K562 (cell line): ENCODE data around the gene ADIPOR1. TPM values are rescaled to one million over a fixed set of nuclear protein-coding genes. Genes with fewer than 3 reads are reported as not detected.
"Not testable (repeated sequence)": the region's sequence is repeated elsewhere in the genome, so short reads cannot be mapped to it uniquely, and the experiment has no call there.

Experiments used
- ATAC-seq: fragments of 200-7000 bp; cut with Tn5 transposase; 3 replicates; pipeline ENCODE4 v1.9.1; 2020; ENCODE audit warnings: moderate library complexity
- BruUV-seq: library from RNA; stranded (reverse); fragments of 400-500 nt; replicated peaks from 2 replicates; lab custom pipeline; 2021; lab: Mats Ljungman, UMichigan
- CTCF ChIA-PET: fragments of 300-600 bp; formaldehyde crosslinking; extraction: SDS; loops from one replicate; lab custom pipeline; 2021; ENCODE audit warnings: low intra/inter-chr PET ratio; lab: Yijun Ruan, JAX
- POLR2A ChIA-PET: fragments of 300-600, 350-650 bp; sonication (Branson Sonifier 250); formaldehyde crosslinking; extraction: SDS; loops from one replicate; lab custom pipeline; 2021; ENCODE audit warnings: antibody characterized with exemption, inconsistent platforms; lab: Yijun Ruan, JAX
- DNase-seq, 4 experiments: peaks; one replicate each; pipeline versions ENCODE4 v3.0.0 to v3.0.0-alpha.2; 2011 to 2018; ENCODE audit warnings: low spot score in 3 of 4, mixed read lengths in 3 of 4; ENCODE audit errors: extremely low read depth in 1 of 4
- FAIRE-seq: peaks from 2 replicates; lab custom pipeline; 2011; peaks lifted over from hg19 to GRCh38; lab: Jason Lieb, UNC
- H2AFZ ChIP-seq: 2 replicates; pipeline ENCODE4 v1.6.0; 2011; ENCODE audit warnings: low read depth, low read length, control low read depth, inconsistent platforms
- H3K27ac ChIP-seq: fragments of 200-600 bp; 3 replicates; pipeline ENCODE4 v1.8.0; 2011; ENCODE audit warnings: low read depth, mild to moderate bottlenecking, control low read depth, inconsistent platforms, low read length, moderate library complexity, mixed read lengths; ENCODE audit errors: extremely low read depth
- H3K27me3 ChIP-seq, 2 experiments: fragments of 300-600 bp in 1 of 2; 2 replicates in 1 of 2; 3 replicates in 1 of 2; pipeline versions ENCODE4 v1.6.0 to v1.8.0; 2011; ENCODE audit warnings: inconsistent platforms in 2 of 2, low read length in 2 of 2, mild to moderate bottlenecking in 1 of 2, mixed read lengths in 1 of 2, moderate library complexity in 1 of 2; ENCODE audit not compliant: control insufficient read depth in 2 of 2, insufficient read depth in 2 of 2
- H3K36me3 ChIP-seq: fragments of 300-600 bp; 3 replicates; pipeline ENCODE4 v1.8.0; 2011; ENCODE audit warnings: mild to moderate bottlenecking, low read length, inconsistent platforms; ENCODE audit not compliant: control insufficient read depth, insufficient read depth
- H3K4me1 ChIP-seq, 2 experiments: fragments of 200-600 bp in 1 of 2; replicated peaks in 1 of 2; 2 replicates in 1 of 2; 3 replicates in 1 of 2; pipeline versions ENCODE4 v1.5.1 to v1.8.0; 2011; ENCODE audit warnings: inconsistent platforms in 2 of 2, low read length in 2 of 2, mild to moderate bottlenecking in 1 of 2, mixed read lengths in 1 of 2, moderate library complexity in 1 of 2; ENCODE audit not compliant: control insufficient read depth in 2 of 2, insufficient read depth in 2 of 2
- H3K4me2 ChIP-seq: 2 replicates; pipeline ENCODE4 v1.6.1; 2011; ENCODE audit warnings: low read length, control low read depth, inconsistent platforms, mixed read lengths; ENCODE audit not compliant: insufficient read depth
- H3K4me3 ChIP-seq: fragments of 200-600 bp; sonication (generic), shearing (Covaris generic); 2 replicates; pipeline ENCODE4 v1.5.1; 2016; ENCODE audit warnings: control low read depth, inconsistent platforms
- H3K79me2 ChIP-seq: fragments of 200-600 bp; 3 replicates; pipeline ENCODE4 v1.8.0; 2011; ENCODE audit warnings: low read length, inconsistent platforms; ENCODE audit not compliant: control insufficient read depth, insufficient read depth
- H3K9ac ChIP-seq, 2 experiments: 2 replicates each; pipeline versions ENCODE4 v1.6.0 to v1.6.1; 2011; ENCODE audit warnings: low read depth in 2 of 2, low read length in 2 of 2, control low read depth in 1 of 2, inconsistent platforms in 1 of 2, mild to moderate bottlenecking in 1 of 2, mixed read lengths in 1 of 2; ENCODE audit not compliant: insufficient read depth in 1 of 2
- H3K9me1 ChIP-seq: one replicate; pipeline ENCODE4 v1.6.0; 2011; ENCODE audit warnings: inconsistent platforms, mild to moderate bottlenecking, low read length, moderate library complexity; ENCODE audit not compliant: control insufficient read depth, insufficient read depth
- H3K9me3 ChIP-seq: replicated peaks from 2 replicates; pipeline ENCODE4 v1.5.1; 2011; ENCODE audit warnings: low read depth, low read length, inconsistent platforms; ENCODE audit not compliant: control insufficient read depth, insufficient read depth
- H4K20me1 ChIP-seq: replicated peaks from 2 replicates; pipeline ENCODE4 v1.6.1; 2011; ENCODE audit warnings: low read length, inconsistent platforms, mixed read lengths; ENCODE audit not compliant: control insufficient read depth, insufficient read depth
- CEBPB ChIP-seq: fragments of 450-650 bp; IDR thresholded peaks from 2 replicates; pipeline ENCODE4 v1.6.1; 2016; ENCODE audit warnings: missing genetic modification characterization, missing compliant biosample characterization
- CEBPG ChIP-seq, 3 experiments: fragments of 200-800 bp in 1 of 3; sonication (Bioruptor generic) in 1 of 3; sonication (generic) in 1 of 3; formaldehyde crosslinking in 1 of 3; IDR thresholded peaks in 2 of 3; conservative IDR thresholded peaks in 1 of 3; 2 replicates each; pipeline versions ENCODE4 v1.6.1 to v1.8.0; 2016 to 2022; ENCODE audit warnings: missing compliant biosample characterization in 2 of 3, missing genetic modification characterization in 2 of 3, mild to moderate bottlenecking in 1 of 3, missing genetic modification reagents in 1 of 3
- MBD2 ChIP-seq: sonication (generic); IDR thresholded peaks from 2 replicates; pipeline ENCODE4 v1.6.1; 2016; ENCODE audit warnings: low read depth, borderline replicate concordance
- MEIS2 ChIP-seq: fragments of 450-650 bp; IDR thresholded peaks from 2 replicates; pipeline ENCODE4 v1.6.1; 2014; ENCODE audit warnings: mild to moderate bottlenecking; ENCODE audit not compliant: partially characterized antibody
- WGBS: fragments of 100-300 bp; shearing (Covaris generic); methylation state at CpG from one replicate; pipeline ENCODE4 v1.1.6; 2016; ENCODE audit warnings: low coverage, mixed read lengths; ENCODE audit not compliant: insufficient coverage; ENCODE audit errors: missing lambda C conversion rate; 5-methylcytosine and 5-hydroxymethylcytosine counted together
- in situ Hi-C: fragments of 300-500 bp; cut with MboI; formaldehyde crosslinking; loops from 4 replicates; pipeline ENCODE4 v1.15.0; 2018; ENCODE audit warnings: inconsistent platforms, mixed read lengths
- intact Hi-C: fragments of 100-400 bp; cut with micrococcal nuclease; formaldehyde crosslinking; loops from 2 replicates; pipeline ENCODE4 v1.14.2; 2022
- polyA plus RNA-seq, 8 experiments: library from polyadenylated mRNA; depleted of rRNA in 4 of 8; stranded (reverse) in 5 of 8; unstranded in 3 of 8; fragments of >200 nt; fragmentation: Nextera tagmentation in 2 of 8; fragmentation: Illumina TruSeq in 1 of 8; extraction: Ambion mirVana in 2 of 8; extraction: Trizol in 1 of 8; gene quantifications; 2 replicates each; pipeline versions ENCODE4 v1.2.1 to v1.2.3, GENCODE V29; 2011 to 2014; ENCODE audit warnings: inconsistent platforms in 1 of 8, missing spikeins in 1 of 8
- total RNA-seq, 7 experiments: library from RNA; depleted of rRNA in 6 of 7; stranded (reverse); fragments of >200 nt in 6 of 7; fragmentation: Illumina TruSeq in 2 of 7; extraction: Trizol in 2 of 7; gene quantifications; 2 replicates each; pipeline versions ENCODE4 v1.2.1 to v1.2.3, GENCODE V29; 2011 to 2021; ENCODE audit warnings: low replicate concordance in 1 of 7

Gene ADIPOR1
- total and polyA plus RNA-seq, 9 of the 15 experiments (the other 6 are each of a cell fraction or from before 2014, with no cell fraction given): 29.0 to 217 (median 100) TPM

- H3K27ac ChIP-seq: no peak overlapping the region
- TF ChIP-seq MEIS2: peak; percentile 62
- TF ChIP-seq MBD2: no peak
- H3K9ac ChIP-seq: no peak overlapping the region
- 27% methylated on average over 7 of the region's 7 CpGs for WGBS
- no peaks in the 10 kb centered on the region for H3K36me3 ChIP-seq
- no peaks in the 10 kb centered on the region for H3K9me1 ChIP-seq
- DNase-seq (no peak), FAIRE-seq (no peak), ATAC-seq (no peak)
- H3K27me3 ChIP-seq: no peaks in the 10 kb centered on the region
- H4K20me1 ChIP-seq: no peaks in the 10 kb centered on the region
- in situ Hi-C loops (no loop called here), intact Hi-C loops (no loop called here)
- peaks cover 5 to 9% of the 10 kb centered on the region in 2 experiments; a peak in 3 of 5 replicates for H3K4me1 ChIP-seq
- no peak overlapping the region for H2AFZ ChIP-seq
- ChIA-PET POLR2A (interaction anchor here (0.7 to 2.4 kb wide), 4 partner anchors 10 to 551 kb away, joined by 3 to 8 read pairs (median 4); no protein-coding TSS in a partner anchor), CTCF (interaction anchor here (0.6 kb wide), 1 partner anchor 200 kb away, joined by 3 read pairs; no protein-coding TSS in a partner anchor)
- H3K9me3 ChIP-seq: no peaks in the 10 kb centered on the region
- no TSS peak for BruUV-seq
- no peak overlapping the region for H3K4me3 ChIP-seq
- no peak overlapping the region for H3K4me2 ChIP-seq
- no peaks in the 10 kb centered on the region for H3K79me2 ChIP-seq
These were observed 29.1 kb upstream of the ADIPOR1 start for GRCh38 chr1:202987255-202987654.

DNA sequence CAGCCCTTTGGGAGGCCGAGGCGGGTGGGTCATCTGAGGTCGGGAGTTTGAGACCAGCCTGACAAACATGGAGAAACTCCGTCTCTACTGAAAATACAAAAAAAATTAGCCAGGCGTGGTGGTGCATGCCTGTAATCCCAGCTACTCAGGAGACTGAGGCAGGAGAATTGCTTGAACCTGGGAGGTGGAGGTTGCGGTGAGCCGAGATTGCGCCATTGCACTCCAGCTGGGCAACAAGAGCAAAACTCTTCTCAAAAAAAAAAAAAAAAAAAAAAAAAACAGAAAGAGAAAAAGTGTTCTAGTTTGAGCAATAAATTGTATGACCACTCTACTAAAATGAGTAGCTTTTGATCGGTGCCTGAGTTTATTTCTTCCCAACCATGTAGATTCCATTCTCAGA, 28.0 kb upstream of the ADIPOR1 start:
- CTCF ChIA-PET; H3K9me3 ChIP-seq; BruUV-seq; H3K79me2 ChIP-seq; DNase-seq; H3K4me2 ChIP-seq; H4K20me1 ChIP-seq; intact Hi-C loops; H3K36me3 ChIP-seq; H3K27ac ChIP-seq; H3K4me3 ChIP-seq; ATAC-seq; H3K27me3 ChIP-seq; in situ Hi-C loops; FAIRE-seq; H3K9ac ChIP-seq; H2AFZ ChIP-seq; H3K9me1 ChIP-seq; TF ChIP-seq CEBPG (CRISPR knock-in tag; IDR thresholded peaks at IDR 0.05): not testable (repeated sequence)
- TF ChIP-seq CEBPB (tag) (peak; percentile 71), CEBPG (tag; conservative IDR thresholded peaks at IDR 0.05 in 1 of 2, IDR thresholded peaks at IDR 0.05 in 1 of 2) (peak in 1 of 2 experiments; percentile 25; a peak in 1 of 4 replicates)
- POLR2A ChIA-PET: interaction anchor here (0.7 to 1.0 kb wide), 2 partner anchors 14 to 1159 kb away, joined by 3 read pairs; no protein-coding TSS in a partner anchor
- peaks cover 5 to 13% of the 10 kb centered on the region in 2 experiments; a peak in 3 of 5 replicates for H3K4me1 ChIP-seq
- WGBS: 38% methylated on average over 7 of the region's 9 CpGs
